Osteoblast (primary cell): ENCODE measurements around the gene TCF12. TPM values are rescaled to one million over a fixed set of nuclear protein-coding genes. Genes with fewer than 3 reads are reported as not detected.
A peak's percentile ranks its signal among the peaks of the same experiment; 100 is the strongest.

ENCODE experiments used
- DNase-seq: peaks from one replicate; pipeline ENCODE4 v3.0.0; 2011; ENCODE audit warnings: low spot score, mixed read lengths; ENCODE audit not compliant: insufficient read length; ENCODE audit errors: missing footprints
- H2AFZ ChIP-seq: 2 replicates; pipeline ENCODE4 v1.6.0; 2011; ENCODE audit warnings: mild to moderate bottlenecking, low read length
- H3K27ac ChIP-seq: 2 replicates; pipeline ENCODE4 v1.5.1; 2011; ENCODE audit warnings: mild to moderate bottlenecking, low read depth, low read length, moderate library complexity
- H3K27me3 ChIP-seq: 2 replicates; pipeline ENCODE4 v1.6.0; 2012; ENCODE audit warnings: mild to moderate bottlenecking, control low read depth, inconsistent platforms, low read length, moderate library complexity; ENCODE audit not compliant: insufficient read depth
- H3K36me3 ChIP-seq: 2 replicates; pipeline ENCODE4 v1.5.1; 2011; ENCODE audit warnings: mild to moderate bottlenecking, low read length, control low read depth, moderate library complexity; ENCODE audit not compliant: insufficient read depth
- H3K4me1 ChIP-seq: 2 replicates; pipeline ENCODE4 v1.5.1; 2011; ENCODE audit warnings: mild to moderate bottlenecking, low read length, control low read depth, moderate library complexity; ENCODE audit not compliant: insufficient read depth
- H3K4me2 ChIP-seq: 2 replicates; pipeline ENCODE4 v1.6.0; 2011; ENCODE audit warnings: mild to moderate bottlenecking, low read length; ENCODE audit not compliant: insufficient read depth
- H3K4me3 ChIP-seq: fragments of 200-600 bp; sonication (generic); 3 replicates; pipeline ENCODE4 v1.5.1; 2012; ENCODE audit warnings: mild to moderate bottlenecking, low read length, inconsistent platforms; ENCODE audit not compliant: insufficient read depth
- H3K79me2 ChIP-seq: 2 replicates; pipeline ENCODE4 v1.6.0; 2012; ENCODE audit warnings: mild to moderate bottlenecking, low read length, control low read depth, inconsistent platforms; ENCODE audit not compliant: insufficient read depth
- H3K9me3 ChIP-seq: 2 replicates; pipeline ENCODE4 v1.5.1; 2011; ENCODE audit warnings: low read depth, low read length, control low read depth
- H4K20me1 ChIP-seq: 2 replicates; pipeline ENCODE4 v1.6.0; 2012; ENCODE audit warnings: mild to moderate bottlenecking, low read length, control low read depth; ENCODE audit not compliant: insufficient read depth
- CTCF ChIP-seq: IDR thresholded peaks from 2 replicates; pipeline ENCODE4 v1.5.1; 2011; ENCODE audit warnings: mild to moderate bottlenecking, low read depth, low read length, moderate library complexity; ENCODE audit errors: extremely low read depth
- total RNA-seq: library from RNA; depleted of rRNA; stranded (reverse); fragments of >200 nt; gene quantifications from 2 replicates; pipeline ENCODE4 v1.2.3, GENCODE V29; 2012

TCF12 gene
- total RNA-seq, 1 donor = 86.5 TPM

DNA sequence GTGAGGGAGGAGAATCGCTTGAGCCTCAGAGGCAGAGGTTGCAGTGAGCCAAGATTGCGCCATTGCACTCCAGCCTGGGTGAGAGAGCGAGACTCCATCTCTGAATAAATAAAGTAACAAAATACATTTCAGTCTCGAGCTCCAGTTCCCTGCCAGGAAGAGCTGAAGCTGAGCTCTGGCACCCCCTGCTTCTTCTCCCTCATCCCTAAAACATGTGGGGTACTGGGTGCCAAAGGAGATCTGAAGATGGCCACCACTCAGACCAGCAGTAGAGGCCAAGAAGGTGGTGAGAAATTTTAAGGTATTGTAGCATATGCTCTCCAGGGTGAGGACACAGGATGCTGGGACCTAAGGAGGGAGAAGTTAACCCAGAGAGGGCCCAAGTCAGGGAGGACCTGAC lies 382.9 kb downstream of the TCF12 start:
- Histone ChIP-seq H3K4me1 (peaks cover 4% of the 10 kb centered on the region), H3K36me3 (no peaks in the 10 kb centered on the region), H3K79me2 (no peaks in the 10 kb centered on the region), H3K9me3 (no peaks in the 10 kb centered on the region), H3K4me3 (no peak overlapping the region), H2AFZ (no peak overlapping the region), H3K27ac (no peak overlapping the region), H4K20me1 (no peaks in the 10 kb centered on the region), H3K4me2 (no peak overlapping the region), H3K27me3 (no peaks in the 10 kb centered on the region)
- TF ChIP-seq CTCF = no peak
- no peak for DNase-seq

- Histone ChIP-seq H3K27ac (no peak overlapping the region), H3K9me3 (no peaks in the 10 kb centered on the region), H2AFZ (no peak overlapping the region), H3K36me3 (no peaks in the 10 kb centered on the region), H4K20me1 (no peaks in the 10 kb centered on the region), H3K4me2 (no peak overlapping the region), H3K4me1 (peaks cover 13% of the 10 kb centered on the region), H3K27me3 (no peaks in the 10 kb centered on the region), H3K4me3 (no peak overlapping the region), H3K79me2 (no peaks in the 10 kb centered on the region)
- TF ChIP-seq CTCF = no peak
- no peak for DNase-seq
Measured at GRCh38 chr15:57302640-57303257, 384.3 kb downstream of the TCF12 start.

DNA sequence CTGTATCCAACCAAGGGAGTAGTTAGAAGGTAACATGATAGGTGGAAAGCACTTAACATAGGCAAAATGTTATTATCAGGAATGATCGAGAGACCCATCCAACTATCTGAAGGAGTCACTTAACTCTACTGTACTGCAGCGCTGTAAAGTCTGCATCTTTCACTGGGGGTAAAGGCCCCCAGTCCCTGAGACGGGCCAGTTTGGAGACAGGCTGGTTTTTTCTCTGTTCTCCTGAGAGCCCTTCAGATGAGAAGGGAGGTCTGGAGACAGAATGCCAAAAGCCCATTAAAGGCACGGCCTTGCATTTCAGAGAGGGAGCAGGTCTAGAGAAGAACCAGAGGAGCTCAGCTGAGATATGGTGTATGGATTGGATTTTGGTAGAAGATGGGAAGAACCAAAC lies 386.6 kb downstream of the TCF12 start:
- no peak for DNase-seq
- no peak overlapping the region for H2AFZ ChIP-seq
- H3K4me2 ChIP-seq = no peak overlapping the region
- peaks cover 13% of the 10 kb centered on the region for H3K4me1 ChIP-seq
- no peak overlapping the region for H3K27ac ChIP-seq
- H3K9me3 ChIP-seq = no peaks in the 10 kb centered on the region
- no peak for TF ChIP-seq CTCF
- no peaks in the 10 kb centered on the region for H3K27me3 ChIP-seq
- H3K36me3 ChIP-seq = no peaks in the 10 kb centered on the region
- no peaks in the 10 kb centered on the region for H3K79me2 ChIP-seq
- no peaks in the 10 kb centered on the region for H4K20me1 ChIP-seq
- H3K4me3 ChIP-seq = no peak overlapping the region

GRCh38 chr15:57306161-57306943 lies 387.9 kb downstream of the TCF12 start:
- TF ChIP-seq CTCF = peak; percentile 77
- Histone ChIP-seq H4K20me1 (no peaks in the 10 kb centered on the region), H3K79me2 (no peaks in the 10 kb centered on the region), H2AFZ (peak overlapping the region; percentile 95), H3K4me3 (peak overlapping the region; percentile 78), H3K27ac (peak overlapping the region; percentile 74), H3K4me1 (peaks cover 13% of the 10 kb centered on the region), H3K4me2 (peak overlapping the region; percentile 94), H3K9me3 (no peaks in the 10 kb centered on the region), H3K36me3 (no peaks in the 10 kb centered on the region), H3K27me3 (no peaks in the 10 kb centered on the region)
- DNase-seq = peak; percentile 98
